GOT3 (cell line): ENCODE measurements around the gene DPT.

Experiments
- DNase-seq: peaks from one replicate; lab custom pipeline; 2025; ENCODE audit warnings: mixed read lengths; lab: John Stamatoyannopoulos, UW

The DPT gene

DNA sequence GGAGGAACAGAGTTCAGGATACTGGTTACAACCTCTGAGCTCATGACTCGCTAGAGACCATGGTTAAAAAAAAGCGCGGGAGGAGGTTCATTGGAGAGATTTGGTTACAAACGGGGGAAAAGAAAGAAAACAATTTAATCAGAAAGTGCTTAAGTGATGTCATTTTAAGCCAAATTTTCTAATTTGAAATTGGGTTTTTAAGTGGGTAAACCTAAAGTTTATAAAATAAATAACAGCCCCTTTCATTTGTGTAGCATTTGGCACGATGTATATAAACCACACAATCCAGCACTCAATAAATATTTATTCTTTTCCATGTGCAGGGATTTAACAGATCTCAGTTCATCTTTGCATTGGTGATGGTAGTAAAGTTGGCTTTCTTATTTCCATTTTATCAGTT lies 7.0 kb upstream of the DPT start:
- DNase-seq = no peak

DNA sequence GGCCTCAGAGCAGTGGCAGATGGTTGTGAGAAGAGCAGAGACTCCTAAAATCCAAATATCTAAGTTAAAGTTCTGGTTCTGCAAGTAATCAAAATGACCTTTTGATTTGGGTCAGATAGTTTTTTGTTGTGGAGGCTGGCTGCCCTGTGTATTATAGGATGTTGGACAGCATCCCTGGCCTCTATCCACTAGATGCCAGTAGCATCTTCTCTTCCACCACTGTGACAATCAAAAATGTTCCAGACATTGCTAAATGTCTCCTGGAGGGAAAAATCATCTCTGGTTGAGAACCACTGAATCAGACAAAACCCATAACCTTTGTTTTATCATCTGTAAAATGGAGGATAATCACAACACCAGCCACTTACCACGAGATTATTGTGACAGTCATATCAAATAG lies 5.9 kb upstream of the DPT start:
- DNase-seq = no peak

DNA sequence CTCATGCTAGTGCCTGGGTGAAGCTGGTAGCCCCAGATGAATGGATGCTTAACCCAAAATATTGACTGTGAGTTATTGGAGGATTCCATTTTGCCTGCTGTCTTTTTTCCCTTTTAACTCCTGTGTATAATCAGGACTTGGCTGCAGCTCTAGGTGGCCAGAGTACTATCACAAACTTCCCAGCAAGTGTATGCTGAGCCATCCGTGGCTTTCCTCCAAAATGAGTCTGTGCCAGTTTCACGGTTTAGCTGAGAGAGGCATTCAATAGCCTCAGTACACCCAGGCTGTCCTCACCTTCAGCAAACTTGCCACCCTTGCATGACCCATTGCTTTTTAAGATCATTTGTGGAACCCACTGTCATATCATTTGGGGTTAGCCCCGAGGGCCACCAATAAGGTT lies 5.3 kb upstream of the DPT start:
- DNase-seq = no peak

DNA sequence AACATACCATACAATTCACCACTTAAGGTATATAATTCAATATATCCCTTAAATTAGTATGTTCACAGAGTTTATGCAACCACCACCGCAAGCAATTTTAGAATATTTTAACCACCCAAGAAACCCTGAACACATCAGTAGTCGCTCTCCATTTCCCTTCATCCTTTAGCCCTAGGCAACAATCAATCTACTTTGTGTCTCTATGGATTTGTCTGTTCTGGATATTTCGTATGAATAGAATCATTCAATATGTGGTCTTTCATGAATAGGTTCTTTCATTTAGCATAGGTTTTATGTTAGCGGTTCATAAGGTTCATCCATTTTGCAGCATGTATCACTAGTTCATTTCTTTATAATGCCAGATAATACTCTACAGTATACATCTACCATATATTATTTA lies 4.2 kb upstream of the DPT start:
- no peak for DNase-seq

DNA sequence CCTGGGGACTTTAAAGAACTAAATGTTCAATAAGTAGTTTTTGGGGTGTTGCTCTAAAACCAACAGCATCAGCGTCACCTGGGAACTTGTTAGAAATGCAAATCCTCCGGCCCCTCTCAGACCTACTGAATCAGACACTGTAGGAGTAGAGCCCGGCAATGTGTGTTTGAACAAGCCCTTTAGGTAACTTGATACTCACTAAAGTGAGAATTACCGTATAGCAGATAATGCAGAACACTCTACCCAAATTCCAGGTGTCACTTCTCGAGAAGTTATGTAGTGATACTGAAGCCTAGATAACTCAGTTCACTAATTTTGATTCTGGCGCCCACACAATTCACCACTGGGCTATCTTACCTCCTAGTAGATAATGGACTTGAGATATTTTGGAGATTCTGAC lies 3.7 kb upstream of the DPT start:
- no peak for DNase-seq

DNA sequence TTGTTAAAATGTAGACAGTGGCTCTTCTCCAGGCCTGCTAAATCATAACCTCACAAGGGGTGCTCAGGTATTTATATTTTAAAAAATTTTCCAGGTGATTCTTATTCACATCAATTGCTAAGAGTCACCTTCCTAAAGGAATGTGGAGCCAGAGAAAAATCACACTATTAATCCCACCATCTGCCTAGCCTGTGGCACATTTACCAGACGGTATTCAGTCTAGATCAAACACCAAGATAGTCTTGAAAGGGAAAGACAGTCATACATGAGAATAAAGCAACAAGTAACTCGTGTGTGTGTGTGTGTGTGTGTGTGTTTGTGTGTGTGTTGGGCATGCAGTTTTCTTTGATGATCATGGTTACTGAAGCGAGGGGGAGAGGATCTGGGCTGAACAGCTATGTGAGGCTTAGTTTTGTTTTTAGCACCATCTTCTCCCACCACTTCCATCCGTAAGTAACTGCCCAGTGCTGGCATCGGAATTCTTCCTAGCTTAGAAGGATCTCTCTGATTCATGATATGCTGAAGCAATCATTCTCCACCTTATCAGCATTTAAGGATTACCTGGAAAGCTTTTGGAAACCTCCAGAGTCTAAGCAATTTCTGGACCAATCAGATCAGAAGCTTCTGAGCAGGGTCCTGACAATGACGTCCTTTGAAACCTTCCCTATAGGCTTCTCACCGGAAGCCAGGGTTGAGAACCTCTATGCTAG lies 2.4 kb upstream of the DPT start:
- DNase-seq = no peak

DNA sequence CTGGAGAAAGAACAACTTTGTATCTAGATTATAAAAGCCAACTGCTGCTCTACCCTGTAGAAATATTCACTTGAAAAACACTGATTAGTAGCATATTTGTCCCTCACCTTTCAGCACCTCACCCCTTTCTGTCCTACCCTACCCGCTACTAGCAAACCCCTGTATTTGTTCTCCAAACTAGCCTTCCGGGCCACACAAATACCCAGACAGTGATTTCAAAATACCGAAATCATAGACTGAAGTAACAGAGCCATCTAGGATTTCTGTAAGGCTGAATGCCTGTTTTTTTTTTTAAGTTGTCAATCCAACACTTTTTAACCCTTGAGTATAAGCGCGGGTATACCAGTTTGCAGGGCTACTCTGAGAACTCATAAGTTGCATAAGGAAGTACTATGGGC lies 398 bp upstream of the DPT start:
- no peak for DNase-seq

DNA sequence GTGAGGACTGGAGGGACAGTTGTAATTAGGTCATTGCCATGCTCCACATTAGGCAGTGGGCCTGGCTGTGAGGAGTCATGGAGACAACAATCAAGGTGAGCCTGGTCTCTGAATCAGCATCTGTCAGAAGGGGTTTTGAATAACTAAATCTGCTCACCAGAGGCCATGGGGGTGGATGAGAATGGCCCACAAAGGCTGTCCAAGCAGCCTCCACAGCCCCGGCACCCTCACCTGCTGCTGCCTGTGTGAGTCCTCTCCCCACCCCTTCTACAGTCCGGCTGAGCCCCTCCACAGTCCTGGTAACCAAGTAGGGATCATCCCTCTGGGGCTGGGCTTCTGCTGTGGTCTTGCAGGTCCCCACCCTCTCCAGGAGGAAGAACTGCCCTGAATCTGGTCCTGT lies 2.3 kb downstream of the DPT start:
- no peak for DNase-seq

DNA sequence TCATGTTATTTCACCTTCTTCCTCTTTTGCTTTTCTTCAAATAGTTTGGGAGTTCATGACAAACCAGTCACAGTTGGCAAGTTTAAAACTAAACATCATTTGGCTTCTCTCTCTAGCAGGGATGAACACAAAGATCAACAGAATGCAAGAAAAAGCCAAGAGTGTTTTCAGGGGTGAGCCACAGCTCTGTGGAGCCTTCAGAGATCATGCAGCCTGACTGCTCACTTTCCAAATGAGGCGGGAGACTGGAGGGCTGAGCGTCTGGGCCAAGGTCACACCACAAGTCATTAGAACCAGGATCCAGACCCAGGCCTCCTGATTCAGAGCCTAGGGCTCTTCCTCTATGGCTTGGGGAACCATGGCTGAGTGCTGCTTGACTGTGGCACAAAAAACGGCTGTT lies 2.7 kb downstream of the DPT start:
- DNase-seq = no peak

DNA sequence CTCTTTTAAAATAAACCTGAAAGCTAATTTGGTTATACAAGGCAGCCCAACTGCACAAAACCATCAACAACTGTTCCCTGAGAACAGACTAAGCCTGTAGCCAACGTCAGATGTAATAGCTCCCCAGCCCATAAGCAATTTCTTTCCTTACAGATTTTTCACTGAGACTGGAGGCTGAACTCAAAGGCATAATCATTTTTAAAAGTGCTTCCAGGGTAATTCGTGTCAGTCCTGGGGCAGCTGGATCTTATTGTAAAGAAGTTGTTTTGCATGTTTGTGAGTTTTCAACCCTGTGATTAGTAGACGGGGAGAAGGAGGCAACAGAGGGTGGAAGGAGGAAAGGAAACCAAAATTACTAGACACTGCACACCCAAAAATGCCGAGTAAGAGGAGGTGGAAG lies 3.2 kb downstream of the DPT start:
- DNase-seq = no peak

DNA sequence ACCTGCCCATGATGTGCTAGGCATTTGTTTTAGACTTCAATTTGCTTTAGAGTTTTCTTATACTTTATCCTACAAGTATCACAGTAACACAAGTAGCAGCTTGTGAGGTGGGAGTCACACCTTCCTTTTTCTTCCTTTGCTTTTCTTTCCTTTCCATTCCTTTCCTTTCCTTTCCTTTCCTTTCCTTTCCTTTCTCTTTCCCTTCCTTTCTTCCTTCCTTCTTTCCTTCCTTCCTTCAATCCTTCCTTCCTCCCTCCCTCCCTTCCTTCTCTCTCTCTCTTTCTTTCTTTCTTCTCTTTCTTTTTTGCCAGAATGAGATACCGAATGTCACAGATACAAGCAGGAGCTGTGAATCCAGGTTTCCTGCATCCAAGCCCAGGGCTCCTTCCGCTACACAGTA lies 3.9 kb downstream of the DPT start:
- DNase-seq = no peak

DNA sequence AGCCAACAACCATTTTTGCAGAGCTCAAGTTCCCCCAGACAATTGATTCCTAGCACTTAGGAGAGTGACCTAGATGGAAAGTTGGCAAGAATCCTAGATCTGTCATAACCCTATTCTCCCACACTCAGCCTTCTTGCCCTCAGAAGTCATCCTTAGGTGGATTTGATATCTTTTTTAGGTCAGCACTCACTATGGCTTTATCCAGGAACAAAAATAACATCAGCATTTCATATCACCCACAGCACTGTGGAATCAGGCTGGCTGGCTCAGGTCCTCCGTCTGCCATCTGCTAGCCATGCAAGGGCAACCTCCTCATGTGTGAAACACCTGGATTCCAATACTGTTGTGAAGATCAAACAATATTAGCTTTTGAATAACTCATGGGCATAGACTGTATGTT lies 6.0 kb downstream of the DPT start:
- no peak for DNase-seq

DNA sequence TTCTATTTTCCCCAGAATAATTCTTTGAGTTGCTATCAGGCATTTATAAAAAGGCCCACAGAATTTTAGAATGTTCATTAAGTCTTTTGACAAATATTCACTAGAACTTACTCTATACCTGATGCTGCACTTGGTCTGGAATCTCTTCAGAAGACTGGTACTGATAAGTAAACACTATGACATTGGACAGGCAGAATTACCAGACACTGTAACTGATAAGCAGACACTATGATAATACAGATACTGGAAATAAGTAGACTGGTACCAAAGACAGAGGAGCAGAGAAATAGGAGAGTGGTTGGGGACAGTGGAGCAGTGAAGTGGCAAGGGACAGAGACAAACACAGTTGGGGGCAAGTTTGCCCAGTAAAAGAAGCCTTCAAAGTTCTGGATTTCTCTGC lies 8.2 kb downstream of the DPT start:
- no peak for DNase-seq

DNA sequence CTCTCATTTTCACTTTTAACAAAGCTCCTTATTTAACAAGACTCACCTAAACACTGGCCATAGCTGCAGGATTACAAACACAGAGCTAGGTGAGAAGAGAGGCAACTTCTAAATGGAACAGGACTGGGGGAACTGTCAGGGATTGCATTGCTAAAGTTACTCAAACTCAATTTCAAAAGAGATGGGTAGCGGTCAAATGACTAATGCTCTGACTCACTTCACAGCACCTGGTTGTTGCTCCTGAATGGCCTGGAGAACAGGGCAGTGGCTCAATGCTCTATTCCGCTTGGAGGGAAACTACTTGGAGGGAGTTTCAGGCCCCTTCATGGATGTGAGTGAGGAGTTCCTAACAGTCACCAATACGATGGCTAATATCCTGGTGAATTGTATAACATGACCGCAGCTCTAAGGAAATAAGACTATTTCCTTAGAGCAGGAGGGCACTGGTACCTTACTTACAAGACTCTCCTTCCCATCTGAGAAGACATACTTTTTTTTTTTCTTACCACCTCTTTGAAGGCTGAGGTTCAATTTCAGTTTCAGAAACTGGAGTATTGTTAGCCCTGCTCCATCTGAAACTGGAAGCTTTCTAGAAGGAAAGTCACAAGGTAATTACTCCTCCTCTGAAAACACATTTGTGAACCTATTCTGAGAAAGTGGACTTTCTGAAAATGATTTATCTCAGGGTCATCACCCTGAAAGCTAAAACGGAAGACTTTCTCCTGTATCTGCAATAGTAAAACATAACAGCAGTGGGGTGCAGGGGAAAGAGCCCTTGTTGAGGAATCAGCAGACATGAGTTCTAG lies 9.5 kb downstream of the DPT start:
- no peak for DNase-seq

DNA sequence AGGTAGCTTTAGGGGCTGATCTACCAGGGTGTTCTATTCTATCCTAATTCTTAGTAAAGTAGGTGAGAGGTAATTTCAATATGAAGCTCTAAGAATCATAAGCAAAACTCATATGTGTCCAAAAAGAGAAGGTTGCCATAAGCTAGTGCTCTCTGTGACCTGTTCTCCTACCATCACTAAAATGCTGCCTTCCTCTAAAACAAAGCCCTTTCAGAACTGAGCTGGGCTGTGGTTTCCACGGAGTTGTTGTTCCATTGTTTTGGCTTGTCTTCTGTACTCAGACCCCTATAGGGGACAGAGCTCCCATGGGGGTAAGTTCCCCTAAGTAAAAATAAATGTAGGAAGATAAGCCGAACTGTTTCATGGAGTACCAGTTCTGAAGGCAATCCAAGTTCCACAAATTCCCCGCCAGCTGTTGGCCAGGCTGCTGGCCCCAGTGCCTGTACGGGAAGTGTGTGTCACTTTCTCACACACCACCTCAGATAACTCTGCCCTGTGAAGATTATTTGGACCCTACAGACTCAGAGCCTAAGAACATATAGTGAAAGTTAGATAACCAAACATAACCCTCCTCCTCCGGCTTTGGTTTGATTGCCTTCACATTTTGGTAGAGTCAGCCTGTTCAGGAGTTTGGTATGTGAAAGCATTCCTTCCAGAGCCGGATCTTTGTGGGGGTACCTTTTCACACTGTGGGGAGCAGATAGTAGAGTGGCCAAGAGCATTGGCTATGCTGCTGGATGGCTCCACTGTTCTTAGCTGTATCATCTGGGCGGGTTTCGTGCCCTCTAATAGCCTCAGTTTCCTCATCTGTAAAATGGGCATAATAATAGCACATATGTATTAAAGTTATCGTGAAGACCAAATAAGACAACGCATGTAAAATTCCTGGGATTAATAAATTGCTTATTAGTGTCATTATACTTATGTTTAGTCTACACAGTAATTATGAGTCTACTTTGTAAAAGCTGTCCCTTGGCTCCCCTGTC lies 10.8 kb downstream of the DPT start:
- no peak for DNase-seq

DNA sequence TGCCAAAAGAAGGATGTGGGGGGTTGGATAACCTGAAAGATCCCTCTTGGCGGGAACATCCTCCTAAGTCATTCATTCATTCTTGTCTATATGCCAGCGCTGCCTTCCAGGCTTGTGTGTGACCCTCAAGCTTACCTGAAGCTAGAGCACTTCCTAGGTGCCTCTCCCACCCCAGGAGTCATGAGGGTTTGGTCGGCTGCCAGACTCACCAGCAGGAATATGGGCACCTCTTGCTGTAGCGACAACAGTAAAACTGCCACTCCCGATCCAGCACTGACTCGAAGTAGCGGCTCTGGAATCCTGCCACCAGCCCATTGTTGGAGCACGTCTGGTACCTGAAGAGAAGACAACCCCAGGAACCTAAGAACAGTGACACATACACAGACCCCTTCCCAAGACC lies 15.0 kb downstream of the DPT start:
- no peak for DNase-seq

DNA sequence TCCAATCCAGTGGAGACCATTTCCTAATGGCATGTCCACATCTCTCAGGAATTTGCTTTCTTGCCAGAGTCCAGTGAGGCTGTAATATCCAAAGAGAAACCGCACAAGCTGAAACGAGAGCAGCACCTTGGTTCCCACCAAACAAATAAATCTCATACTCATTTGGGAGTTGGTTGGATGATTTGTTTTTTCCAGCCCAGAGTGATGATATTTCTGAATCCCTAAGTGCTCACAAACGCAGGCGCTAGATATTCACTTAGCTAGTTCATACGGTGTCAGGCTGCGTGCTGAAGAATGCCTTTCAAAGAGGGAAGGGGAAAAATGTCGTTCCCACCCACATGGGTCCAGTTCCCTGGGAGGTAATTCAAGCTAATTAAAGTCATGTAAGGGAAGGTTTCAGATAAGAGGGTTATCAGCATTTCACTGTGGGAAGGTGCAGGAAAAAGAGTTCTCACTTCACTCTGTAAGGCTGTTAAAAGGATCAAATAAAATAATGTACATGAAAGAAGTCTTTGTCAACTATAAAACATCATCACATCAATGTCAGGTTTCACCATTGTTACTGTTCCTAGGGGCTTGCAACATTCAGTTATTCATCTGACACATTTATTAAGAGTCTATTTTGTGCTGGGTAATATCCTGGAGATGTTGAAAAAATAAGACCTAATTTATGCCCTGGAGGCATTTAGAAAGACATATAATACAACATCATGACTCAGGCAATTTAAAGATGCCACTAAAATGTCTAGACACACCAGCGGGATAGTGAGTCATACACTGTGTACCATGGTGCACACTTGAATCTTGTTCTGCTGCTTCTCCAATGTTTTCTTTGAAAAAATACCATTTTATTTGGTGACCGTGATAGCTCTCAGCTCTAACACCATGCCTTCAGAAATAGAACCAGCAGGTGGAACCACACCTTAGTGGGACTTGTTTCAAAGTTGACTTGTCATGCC lies 19.3 kb downstream of the DPT start:
- peak; percentile 96 for DNase-seq

DNA sequence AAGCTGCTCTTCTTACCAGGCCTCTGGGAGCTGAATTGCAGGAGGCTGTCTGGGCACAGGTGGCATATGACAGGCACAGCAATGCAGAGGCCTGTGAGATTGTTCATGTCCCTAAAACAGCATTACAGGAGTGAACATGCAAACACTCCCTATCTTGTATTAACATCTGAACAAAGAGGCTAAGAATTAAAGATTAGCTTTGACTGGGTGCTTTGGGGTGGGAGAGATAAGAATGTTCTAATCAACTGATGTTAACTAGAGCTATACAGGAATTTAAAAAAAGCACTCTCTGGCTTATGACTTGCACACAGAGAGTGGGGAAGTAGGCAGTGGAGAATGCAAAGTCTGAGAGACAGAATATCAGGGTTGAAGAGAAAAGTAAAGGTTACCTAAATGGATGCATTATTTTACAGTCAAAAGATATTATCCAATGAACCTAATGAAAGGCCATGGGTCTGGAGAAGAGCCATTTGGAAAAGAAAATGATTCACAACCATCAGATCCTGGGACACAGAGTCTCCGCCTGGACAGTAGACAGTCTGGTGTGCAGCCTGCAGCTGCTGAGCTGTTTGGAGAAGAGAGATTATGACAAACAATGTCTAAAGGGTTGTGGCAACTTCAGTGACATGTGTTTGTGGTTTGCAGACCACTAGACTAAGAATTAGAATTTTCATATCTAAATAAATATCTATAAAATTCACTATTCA lies 20.2 kb downstream of the DPT start:
- peak; percentile 96 for DNase-seq

DNA sequence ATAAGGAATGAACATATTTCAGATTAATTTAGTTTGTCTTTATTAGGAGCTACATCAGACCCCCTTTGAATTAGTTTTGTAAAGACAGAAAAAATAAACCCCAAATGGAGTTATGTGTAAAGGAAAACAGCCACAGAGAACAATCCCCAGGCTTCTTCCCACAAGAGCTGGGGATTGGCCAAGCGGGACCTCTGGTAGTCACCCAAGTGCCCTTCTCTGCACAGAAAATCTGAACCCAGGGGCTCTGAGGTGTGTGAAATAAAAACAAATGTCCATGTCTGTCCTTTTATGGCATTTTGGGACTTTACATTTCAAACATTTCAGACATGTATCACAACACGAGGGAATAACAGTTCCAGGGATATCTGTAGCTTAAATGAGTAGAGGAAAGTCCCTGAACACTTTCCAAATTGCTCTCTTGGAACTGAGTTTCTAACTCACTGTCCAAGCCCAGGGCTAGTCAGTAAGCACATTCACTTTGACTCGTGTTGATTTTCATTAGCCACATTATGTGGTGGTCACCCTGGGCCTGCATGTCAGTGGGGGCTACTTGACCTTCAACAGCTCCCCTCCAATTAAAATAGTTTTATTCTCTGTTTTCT lies 22.5 kb downstream of the DPT start:
- no peak for DNase-seq

DNA sequence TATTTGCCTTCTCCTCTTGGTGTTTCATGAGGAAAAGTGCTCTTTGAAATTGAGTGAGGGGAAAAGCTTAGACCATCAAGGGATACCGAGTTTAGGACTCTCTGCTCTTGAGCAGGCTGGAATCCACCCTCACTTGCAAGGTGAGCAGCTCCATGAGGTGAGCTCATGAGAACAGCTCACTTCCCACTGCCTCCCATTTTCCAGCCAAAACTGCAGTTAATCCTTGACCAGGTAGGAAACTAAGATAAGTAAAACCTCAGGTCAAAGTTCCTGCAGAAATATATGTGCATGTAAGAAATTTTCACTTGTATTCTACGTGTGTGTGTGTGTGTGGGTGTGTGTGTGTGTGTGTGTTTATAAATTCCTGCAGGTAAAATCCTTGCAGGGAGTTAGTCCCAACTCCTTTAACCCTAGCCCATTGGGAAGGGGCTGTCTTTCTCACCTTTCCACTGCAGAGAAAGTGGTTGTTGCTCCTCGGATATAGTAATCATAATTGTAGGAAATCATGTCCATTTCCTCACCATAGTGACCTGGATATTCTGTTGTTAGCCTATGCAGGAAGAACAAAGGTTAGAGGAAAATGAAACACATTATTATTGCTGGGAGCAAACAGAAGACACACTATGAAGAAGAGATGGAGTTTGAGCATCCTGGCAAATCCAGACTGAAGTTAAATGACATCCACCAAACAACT lies 28.3 kb downstream of the DPT start:
- DNase-seq = no peak
